ENCODE measurements around the gene PCIF1. TPM values are rescaled to one million over a fixed set of nuclear protein-coding genes. Genes with fewer than 3 reads are reported as not detected.
"Not testable (repeated sequence)": the region's sequence is repeated elsewhere in the genome, so short reads cannot be mapped to it uniquely, and the experiment has no call there.

PCIF1 gene
- total RNA-seq, 1 donor from 2014 or later: 18.3 TPM

DNA sequence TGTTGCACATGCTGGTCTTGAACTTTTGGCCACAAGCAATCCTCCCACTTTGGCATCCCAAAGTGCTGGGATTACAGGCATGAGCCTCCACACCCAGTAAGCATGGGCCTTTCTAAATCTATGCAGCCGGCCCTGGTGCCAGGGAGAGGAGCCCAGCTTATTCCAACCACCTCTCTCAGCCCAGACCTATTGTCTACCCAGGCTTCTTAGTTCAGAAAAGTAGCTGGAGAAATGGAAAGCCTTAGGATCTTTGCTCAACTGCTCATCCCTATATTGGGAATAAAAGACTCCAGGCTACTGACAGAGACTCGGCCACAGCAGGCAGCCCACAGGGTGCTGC, 7.8 kb upstream of the PCIF1 start:
- DNase-seq (ENCODE audit: low read depth): no peak
- TF ChIP-seq, protein P1, sequence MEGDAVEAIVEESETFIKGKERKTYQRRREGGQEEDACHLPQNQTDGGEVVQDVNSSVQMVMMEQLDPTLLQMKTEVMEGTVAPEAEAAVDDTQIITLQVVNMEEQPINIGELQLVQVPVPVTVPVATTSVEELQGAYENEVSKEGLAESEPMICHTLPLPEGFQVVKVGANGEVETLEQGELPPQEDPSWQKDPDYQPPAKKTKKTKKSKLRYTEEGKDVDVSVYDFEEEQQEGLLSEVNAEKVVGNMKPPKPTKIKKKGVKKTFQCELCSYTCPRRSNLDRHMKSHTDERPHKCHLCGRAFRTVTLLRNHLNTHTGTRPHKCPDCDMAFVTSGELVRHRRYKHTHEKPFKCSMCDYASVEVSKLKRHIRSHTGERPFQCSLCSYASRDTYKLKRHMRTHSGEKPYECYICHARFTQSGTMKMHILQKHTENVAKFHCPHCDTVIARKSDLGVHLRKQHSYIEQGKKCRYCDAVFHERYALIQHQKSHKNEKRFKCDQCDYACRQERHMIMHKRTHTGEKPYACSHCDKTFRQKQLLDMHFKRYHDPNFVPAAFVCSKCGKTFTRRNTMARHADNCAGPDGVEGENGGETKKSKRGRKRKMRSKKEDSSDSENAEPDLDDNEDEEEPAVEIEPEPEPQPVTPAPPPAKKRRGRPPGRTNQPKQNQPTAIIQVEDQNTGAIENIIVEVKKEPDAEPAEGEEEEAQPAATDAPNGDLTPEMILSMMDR (conservative IDR thresholded peaks at IDR 0.05; ENCODE audit: low read depth, low read length): no peak
- no peak overlapping the region for H3K4me3 ChIP-seq (ENCODE audit: low read depth, low read length)

DNA sequence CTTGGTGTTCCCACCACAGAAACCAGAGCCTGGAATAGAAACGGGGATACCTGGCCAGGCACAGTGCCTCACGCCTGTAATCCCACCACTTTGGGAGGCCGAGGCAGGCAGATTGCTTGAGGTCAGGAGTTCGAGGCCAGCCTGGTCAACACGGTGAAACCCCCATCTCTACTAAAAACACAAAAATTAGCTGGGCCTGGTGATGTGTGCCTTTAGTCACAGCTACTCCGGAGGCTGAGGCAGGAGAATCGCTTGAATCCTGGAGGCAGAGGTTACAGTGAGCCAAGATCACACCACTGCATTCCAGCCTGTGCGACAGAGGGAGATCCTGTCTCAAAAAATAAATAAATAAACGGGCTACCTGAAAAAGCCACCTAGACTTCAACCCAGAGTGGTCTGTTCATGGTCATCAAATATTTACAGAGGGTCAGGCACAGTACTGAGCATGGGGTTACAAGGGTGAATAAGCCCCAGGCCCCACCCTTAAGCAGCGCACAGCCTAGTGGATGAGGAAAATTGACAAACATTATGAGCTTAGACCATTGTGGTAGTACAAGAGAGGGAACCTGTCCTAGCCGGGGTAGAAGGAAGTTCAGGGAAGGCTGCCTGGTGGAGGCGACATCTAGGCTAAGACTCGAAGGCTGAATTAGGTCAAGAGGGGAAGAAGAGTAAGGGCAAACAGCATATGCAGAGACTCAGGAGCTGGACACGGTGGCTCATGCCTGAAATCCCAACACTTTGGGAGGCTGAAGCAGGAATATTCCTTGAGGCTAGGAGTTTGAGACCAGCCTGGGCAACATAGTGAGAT, 7.2 kb upstream of the PCIF1 start:
- no peak for DNase-seq (ENCODE audit: low read depth)
- TF ChIP-seq, protein P1 (conservative IDR thresholded peaks at IDR 0.05; ENCODE audit: low read depth, low read length): no peak
- H3K4me3 ChIP-seq (ENCODE audit: low read depth, low read length): no peak overlapping the region

DNA sequence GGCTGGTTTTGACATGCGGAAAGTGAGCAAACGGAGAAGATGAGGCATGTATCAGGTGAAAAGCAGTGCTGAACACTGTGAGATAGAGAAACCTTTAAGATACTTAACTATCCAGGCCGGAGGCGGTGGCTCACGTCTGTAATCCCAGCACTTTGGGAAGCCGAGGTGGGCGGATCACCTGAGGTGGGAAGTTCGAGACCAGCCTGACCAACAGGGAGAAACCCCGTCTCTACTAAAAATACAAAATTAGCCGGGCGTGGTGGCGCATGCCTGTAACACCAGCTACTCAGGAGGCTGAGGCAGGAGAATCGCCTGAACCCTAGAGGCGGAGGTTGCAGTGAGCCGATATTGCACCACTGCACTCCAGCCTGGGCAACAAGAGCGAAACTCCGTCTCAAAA, 2.8 kb upstream of the PCIF1 start:
- not testable (repeated sequence) for DNase-seq (ENCODE audit: low read depth); H3K4me3 ChIP-seq (ENCODE audit: low read depth, low read length)

DNA sequence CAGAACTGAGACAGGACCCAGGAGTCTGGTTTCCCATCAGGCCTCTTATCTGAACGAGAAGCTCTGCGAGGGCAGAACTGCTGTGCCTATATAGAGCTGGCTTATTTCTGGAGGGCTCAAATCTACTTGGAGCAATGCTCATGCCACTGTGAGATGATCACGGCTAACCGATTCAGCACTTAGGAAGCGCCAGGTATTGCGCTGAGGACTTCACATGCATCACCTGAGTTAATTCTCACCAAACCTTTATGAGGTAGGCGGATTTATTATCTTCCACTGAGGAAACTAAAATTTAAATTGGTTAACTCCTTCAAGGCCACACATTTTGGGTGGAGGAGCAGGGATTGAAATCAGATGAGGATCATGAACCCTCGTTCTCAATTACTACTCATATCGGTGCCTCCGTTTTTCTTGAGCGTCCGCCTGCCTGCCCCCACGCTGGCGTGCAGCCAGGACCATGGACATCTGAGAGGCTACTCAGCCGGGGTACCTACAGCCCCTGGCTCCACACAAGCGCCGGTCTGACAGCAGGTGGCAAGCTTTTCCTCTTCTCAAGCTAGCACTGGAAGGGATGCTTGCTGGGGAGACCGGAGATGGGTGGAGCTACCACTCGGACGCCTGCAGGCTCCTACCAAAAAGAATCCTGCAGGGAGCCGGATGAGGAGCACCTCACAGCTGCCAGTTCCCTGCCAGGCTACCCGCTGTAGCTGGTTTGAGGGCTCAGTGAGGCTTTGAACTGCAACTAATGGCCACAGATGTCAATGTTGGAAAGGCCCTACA, 1.0 kb upstream of the PCIF1 start:
- DNase-seq (ENCODE audit: low read depth): no peak
- H3K4me3 ChIP-seq (ENCODE audit: low read depth, low read length): peak overlapping the region; percentile 91

DNA sequence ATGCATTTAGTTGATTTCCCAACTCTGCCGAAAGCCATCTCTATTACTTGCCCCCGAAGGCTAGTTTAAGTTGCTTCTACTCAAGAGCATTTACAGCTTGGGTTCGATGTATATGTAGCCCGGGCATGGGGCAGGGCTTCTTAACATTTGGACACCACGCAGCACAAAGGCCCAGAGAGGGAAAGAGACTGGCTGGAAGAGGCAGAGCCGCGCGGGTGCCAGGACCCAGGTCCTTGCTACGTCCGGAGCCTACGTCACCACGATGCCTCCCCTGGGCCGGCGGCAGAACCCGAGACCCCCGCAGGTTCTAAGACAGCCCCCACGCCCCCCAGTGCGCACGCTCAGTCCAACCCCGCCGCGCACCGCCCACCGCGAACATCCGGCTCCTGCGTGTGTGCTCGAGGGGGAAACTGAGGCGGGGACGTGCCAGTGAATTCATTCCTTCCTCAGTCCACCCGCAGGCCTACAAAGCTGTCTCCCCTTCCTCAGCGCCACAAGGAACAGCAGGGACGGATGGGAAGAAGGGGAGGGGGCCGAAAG, 367 bp upstream of the PCIF1 start:
- H3K4me3 ChIP-seq (ENCODE audit: low read depth, low read length): peak overlapping the region; percentile 91
- TF ChIP-seq, protein P1 (conservative IDR thresholded peaks at IDR 0.05; ENCODE audit: low read depth, low read length): no peak
- DNase-seq (ENCODE audit: low read depth): no peak

More for the DNA sequence above, 1.0 kb upstream of the PCIF1 start:
- TF ChIP-seq, protein P1 (conservative IDR thresholded peaks at IDR 0.05; ENCODE audit: low read depth, low read length): peak; percentile 44

DNA sequence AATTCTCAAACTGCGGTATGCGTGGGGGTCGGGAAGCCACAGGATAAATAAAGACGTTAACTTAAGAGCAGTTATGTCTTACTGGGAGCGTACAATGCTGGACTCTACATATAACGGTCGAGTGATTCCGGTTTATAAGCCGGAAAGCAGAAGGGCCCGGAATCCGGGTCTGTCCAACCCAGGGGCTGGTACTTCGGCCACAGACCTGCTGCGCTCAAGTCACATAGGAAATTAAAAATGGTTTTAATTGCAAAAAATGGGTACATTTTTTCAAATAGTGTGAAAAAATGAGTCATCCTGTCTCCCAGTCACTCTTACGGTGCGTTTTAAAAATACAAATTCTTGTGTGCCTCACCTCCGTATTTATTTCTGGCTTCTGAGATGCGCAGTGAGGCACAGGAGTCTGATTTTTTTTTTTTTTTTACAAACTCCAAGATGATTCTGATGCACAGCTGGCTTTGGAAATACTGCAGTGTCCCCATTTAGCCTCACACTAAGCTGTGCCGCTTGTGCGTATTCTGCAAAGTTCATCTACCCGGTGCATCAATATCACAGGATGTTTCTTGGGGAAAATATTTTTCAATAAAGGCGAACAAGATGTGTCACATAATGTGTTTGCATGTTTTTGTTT, 1.0 kb downstream of the PCIF1 start:
- no peak for DNase-seq (ENCODE audit: low read depth)
- peak overlapping the region; percentile 75 for H3K4me3 ChIP-seq (ENCODE audit: low read depth, low read length)
- TF ChIP-seq, protein P1 (conservative IDR thresholded peaks at IDR 0.05; ENCODE audit: low read depth, low read length): no peak

DNA sequence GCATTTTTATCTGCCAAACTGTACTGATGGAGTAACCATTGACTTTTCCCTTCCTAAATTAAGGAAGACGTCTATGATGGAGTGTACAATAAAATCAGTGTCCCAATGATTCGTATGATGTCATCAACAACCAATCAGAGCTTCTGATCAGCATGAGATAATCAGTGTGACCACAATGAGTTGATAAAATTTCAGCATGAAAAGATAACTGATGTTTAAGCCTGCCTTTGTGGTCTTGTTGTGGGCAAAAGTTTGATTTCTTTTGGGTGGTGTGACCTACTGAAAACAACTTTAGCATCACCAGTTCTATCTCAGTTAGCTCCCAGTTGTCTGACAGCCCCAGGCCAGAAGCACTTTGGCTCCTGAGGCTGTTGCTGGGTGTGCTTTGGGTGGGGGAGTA, 3.3 kb downstream of the PCIF1 start:
- no peak for DNase-seq (ENCODE audit: low read depth)
- TF ChIP-seq, protein P1 (conservative IDR thresholded peaks at IDR 0.05; ENCODE audit: low read depth, low read length): no peak

More for the DNA sequence above, 3.3 kb downstream of the PCIF1 start:
- H3K4me3 ChIP-seq (ENCODE audit: low read depth, low read length): no peak overlapping the region
